H1 (cell line): ENCODE results near the gene NFIX. TPM values are rescaled to one million over a fixed set of nuclear protein-coding genes. Genes with fewer than 3 reads are reported as not detected.

Experiments
- ATF2 ChIP-seq: IDR thresholded peaks from 2 replicates; pipeline ENCODE4 v1.6.1; 2012; ENCODE audit warnings: low read length, inconsistent platforms
- BACH1 ChIP-seq: IDR thresholded peaks from 2 replicates; pipeline ENCODE4 v1.6.1; 2012; ENCODE audit warnings: low read length, improper control_type of control experiment
- CBX8 ChIP-seq: fragments of 300-800, 300-1000 bp; sonication (generic); IDR thresholded peaks from 2 replicates; pipeline ENCODE4 v1.7.1; 2016; ENCODE audit warnings: low read depth, low read length, borderline replicate concordance
- CEBPB ChIP-seq: IDR thresholded peaks from 2 replicates; pipeline ENCODE4 v1.6.1; 2012; ENCODE audit warnings: low read depth, low read length
- CHD2 ChIP-seq: IDR thresholded peaks from 2 replicates; pipeline ENCODE4 v1.6.1; 2012; ENCODE audit warnings: low read length, improper control_type of control experiment
- EZH2 ChIP-seq: fragments of 200-600 bp; sonication (generic); IDR thresholded peaks from 2 replicates; pipeline ENCODE4 v1.7.1; 2012; ENCODE audit warnings: low read depth, mild to moderate bottlenecking, moderate library complexity, low read length, inconsistent platforms; ENCODE audit not compliant: severe bottlenecking
- KDM1A ChIP-seq: fragments of 200-600, 300-600 bp; sonication (generic); IDR thresholded peaks from 2 replicates; pipeline ENCODE4 v1.7.1; 2016; ENCODE audit warnings: mild to moderate bottlenecking, low read length, borderline replicate concordance
- PHF8 ChIP-seq: fragments of 200-600 bp; sonication (generic); conservative IDR thresholded peaks from 2 replicates; pipeline ENCODE4 v1.7.1; 2012; ENCODE audit warnings: low read depth, mild to moderate bottlenecking, inconsistent platforms, low read length, moderate library complexity
- POLR2AphosphoS5 ChIP-seq: IDR thresholded peaks from 2 replicates; pipeline ENCODE4 v1.6.1; 2011; ENCODE audit warnings: low read depth, low read length
- POU5F1 ChIP-seq: IDR thresholded peaks from 2 replicates; pipeline ENCODE4 v1.6.1; 2011; ENCODE audit warnings: low read depth, mild to moderate bottlenecking, low read length, moderate library complexity
- RFX5 ChIP-seq: IDR thresholded peaks from 2 replicates; pipeline ENCODE4 v1.6.1; 2011; ENCODE audit warnings: low read depth, low read length, improper control_type of control experiment, borderline replicate concordance
- RXRA ChIP-seq: IDR thresholded peaks from 2 replicates; pipeline ENCODE4 v1.6.1; 2011; ENCODE audit warnings: low read depth, mild to moderate bottlenecking, low read length, moderate library complexity; ENCODE audit not compliant: insufficient read depth
- SAP30 ChIP-seq: fragments of 300-600 bp; sonication (generic); IDR thresholded peaks from 2 replicates; pipeline ENCODE4 v1.7.1; 2012; ENCODE audit warnings: low read length, moderate library complexity, mild to moderate bottlenecking, inconsistent platforms; ENCODE audit not compliant: insufficient read depth, insufficient replicate concordance
- SRF ChIP-seq: IDR thresholded peaks from 2 replicates; pipeline ENCODE4 v1.6.1; 2011; ENCODE audit warnings: mild to moderate bottlenecking, low read depth, low read length, moderate library complexity
- TAF1 ChIP-seq: IDR thresholded peaks from 2 replicates; pipeline ENCODE4 v1.6.1; 2011; ENCODE audit warnings: mild to moderate bottlenecking, low read depth, low read length
- TCF12 ChIP-seq: IDR thresholded peaks from 2 replicates; pipeline ENCODE4 v1.6.1; 2011; ENCODE audit warnings: low read depth, mild to moderate bottlenecking, low read length
- TEAD4 ChIP-seq: IDR thresholded peaks from 2 replicates; pipeline ENCODE4 v1.6.1; 2012; ENCODE audit warnings: low read depth, low read length, inconsistent platforms, mixed read lengths
- USF2 ChIP-seq: IDR thresholded peaks from 2 replicates; pipeline ENCODE4 v1.6.1; 2011; ENCODE audit warnings: low read length, improper control_type of control experiment
- polyA plus RNA-seq, 7 experiments: library from polyadenylated mRNA; depleted of rRNA in 3 of 7; stranded (reverse) in 5 of 7; unstranded in 2 of 7; fragments of >200 nt in 5 of 7; fragments of 200-250 nt in 2 of 7; gene quantifications; 1 replicate in 5 of 7; 2 replicates in 1 of 7; 4 replicates in 1 of 7; pipeline versions ENCODE4 v1.2.1 to v1.2.3, GENCODE V29; 2011 to 2013; ENCODE audit warnings: missing spikeins in 2 of 7, mixed read lengths in 2 of 7
- total RNA-seq: library from RNA; stranded (reverse); fragmentation: NEBNext Ultra II Directional; extraction: Animal tissue kit (Norgen Biotek cat#: 25700); gene quantifications from 2 replicates; pipeline ENCODE4 v1.2.1, GENCODE V29; 2021

NFIX gene
- total and polyA plus RNA-seq, 2 of the 8 experiments (the other 6 are each of a cell fraction or from before 2014, with no cell fraction given), result 0.03 to 0.20 TPM

GRCh38 chr19:13091400-13092157 lies 96.3 kb downstream of the NFIX start (continued):
- 0 out of 2 replicates have a peak, but pooled peaks have one; percentile 18 for TF ChIP-seq ATF2
- no peak for TF ChIP-seq SRF
- no peak for TF ChIP-seq PHF8
- no peak for TF ChIP-seq POU5F1
- no peak for TF ChIP-seq TEAD4
- TF ChIP-seq TCF12, result no peak
- TF ChIP-seq CBX8, result no peak
- no peak for TF ChIP-seq BACH1
- no peak for TF ChIP-seq EZH2
- peak; percentile 70; the same call in 1 of the 2 replicates for TF ChIP-seq CEBPB
- TF ChIP-seq KDM1A, result no peak
- no peak for TF ChIP-seq RXRA
- TF ChIP-seq TAF1, result no peak
- TF ChIP-seq POLR2AphosphoS5, result no peak
- TF ChIP-seq CHD2, result no peak
- no peak for TF ChIP-seq SAP30
- TF ChIP-seq RFX5, result no peak
- TF ChIP-seq USF2, result no peak
